GM23338 (cell line): ENCODE data around the gene HINT2. TPM values are rescaled to one million over a fixed set of nuclear protein-coding genes. Genes with fewer than 3 reads are reported as not detected.

Experiments
- ATAC-seq: fragments of 200-7000 bp; cut with Tn5 transposase; 3 replicates; pipeline ENCODE4 v1.9.1; 2020
- DNase-seq: peaks from one replicate; pipeline ENCODE4 v3.0.0-alpha.2; 2015; ENCODE audit warnings: low spot score
- H2AFZ ChIP-seq: fragments of 200-600 bp; sonication (generic); 2 replicates; pipeline ENCODE4 v1.8.0; 2016; ENCODE audit warnings: antibody characterized with exemption, mild to moderate bottlenecking, moderate library complexity
- H3F3A ChIP-seq: fragments of 200-600 bp; sonication (generic); replicated peaks from 2 replicates; pipeline ENCODE4 v1.8.0; 2017; ENCODE audit warnings: antibody characterized with exemption, mixed run types, low read depth
- H3K27ac ChIP-seq: fragments of 200-600 bp; sonication (generic); 2 replicates; pipeline ENCODE4 v1.6.1; 2016; ENCODE audit warnings: low read depth
- H3K27me3 ChIP-seq: fragments of 200-600 bp; sonication (generic); 2 replicates; pipeline ENCODE4 v1.8.0; 2016; ENCODE audit warnings: mild to moderate bottlenecking, mixed run types, moderate library complexity; ENCODE audit not compliant: insufficient read depth
- H3K36me3 ChIP-seq: fragments of 200-600 bp; sonication (generic); 2 replicates; pipeline ENCODE4 v1.8.0; 2016; ENCODE audit warnings: mild to moderate bottlenecking; ENCODE audit not compliant: insufficient read depth
- H3K4me1 ChIP-seq: fragments of 200-600 bp; sonication (generic); 2 replicates; pipeline ENCODE4 v1.8.0; 2016; ENCODE audit warnings: mild to moderate bottlenecking, moderate library complexity; ENCODE audit not compliant: insufficient read depth
- H3K4me2 ChIP-seq: fragments of 200-600 bp; sonication (generic); 2 replicates; pipeline ENCODE4 v1.7.1; 2017; ENCODE audit warnings: mixed run types
- H3K4me3 ChIP-seq: fragments of 200-600 bp; sonication (generic); 2 replicates; pipeline ENCODE4 v1.6.1; 2016; ENCODE audit warnings: mixed run types
- H3K79me2 ChIP-seq: fragments of 200-600 bp; sonication (generic); replicated peaks from 2 replicates; pipeline ENCODE4 v1.8.0; 2017; ENCODE audit warnings: mild to moderate bottlenecking; ENCODE audit not compliant: insufficient read depth
- H3K9me2 ChIP-seq: fragments of 200-600 bp; sonication (generic); 2 replicates; pipeline ENCODE4 v1.8.0; 2017; ENCODE audit not compliant: insufficient read depth
- H4K20me1 ChIP-seq: fragments of 200-600 bp; sonication (generic); replicated peaks from 2 replicates; pipeline ENCODE4 v1.8.0; 2017; ENCODE audit warnings: mild to moderate bottlenecking; ENCODE audit not compliant: insufficient read depth
- H3K27ac Mint-ChIP-seq: 2 replicates; pipeline ENCODE4 v1.8.0; 2020; ENCODE audit warnings: inconsistent platforms, mild to moderate bottlenecking, moderate library complexity, mixed read lengths
- H3K27me3 Mint-ChIP-seq: 3 replicates; pipeline ENCODE4 v1.8.0; 2022; ENCODE audit warnings: low read depth, mild to moderate bottlenecking, moderate library complexity, mixed read lengths, inconsistent platforms; ENCODE audit not compliant: insufficient read depth, poor library complexity
- H3K36me3 Mint-ChIP-seq: 3 replicates; pipeline ENCODE4 v1.8.0; 2021; ENCODE audit warnings: low read depth, mild to moderate bottlenecking, inconsistent platforms, moderate library complexity, mixed read lengths
- H3K4me1 Mint-ChIP-seq: 3 replicates; pipeline ENCODE4 v1.8.0; 2020; ENCODE audit warnings: mild to moderate bottlenecking, inconsistent platforms, mixed read lengths
- H3K4me3 Mint-ChIP-seq: 3 replicates; pipeline ENCODE4 v1.8.0; 2021; ENCODE audit warnings: moderate library complexity, mild to moderate bottlenecking, inconsistent platforms, mixed read lengths
- H3K9me3 Mint-ChIP-seq: 3 replicates; pipeline ENCODE4 v1.8.0; 2020; ENCODE audit warnings: moderate library complexity, mild to moderate bottlenecking, inconsistent platforms, mixed read lengths
- CREB1 ChIP-seq: fragments of 250-450 bp; sonication (Bioruptor Pico); IDR thresholded peaks from 2 replicates; pipeline ENCODE4 v1.5.0; 2020; ENCODE audit warnings: low read depth, mild to moderate bottlenecking, moderate library complexity
- EZH2 ChIP-seq: fragments of 200-600 bp; sonication (generic); IDR thresholded peaks from one replicate; pipeline ENCODE4 v1.8.0; 2017; ENCODE audit warnings: antibody characterized with exemption, mild to moderate bottlenecking, low read depth; ENCODE audit not compliant: unreplicated experiment
- EZH2phosphoT487 ChIP-seq: fragments of 200-600 bp; sonication (generic); IDR thresholded peaks from one replicate; pipeline ENCODE4 v1.8.1; 2018; ENCODE audit warnings: antibody characterized with exemption; ENCODE audit not compliant: unreplicated experiment
- JUNB ChIP-seq: IDR thresholded peaks from one replicate; pipeline ENCODE4 v1.6.1; 2016; ENCODE audit warnings: antibody characterized with exemption; ENCODE audit not compliant: unreplicated experiment
- NANOG ChIP-seq: IDR thresholded peaks from 2 replicates; pipeline ENCODE4 v1.6.1; 2016; ENCODE audit warnings: antibody characterized with exemption, borderline replicate concordance
- POLR2AphosphoS5 ChIP-seq: IDR thresholded peaks from 2 replicates; pipeline ENCODE4 v1.6.1; 2016; ENCODE audit warnings: antibody characterized with exemption, low read depth
- REST ChIP-seq: IDR thresholded peaks from one replicate; pipeline ENCODE4 v1.6.1; 2018; ENCODE audit warnings: antibody characterized with exemption; ENCODE audit not compliant: unreplicated experiment
- STAT1 ChIP-seq: IDR thresholded peaks from one replicate; pipeline ENCODE4 v1.6.1; 2016; ENCODE audit warnings: antibody characterized with exemption; ENCODE audit not compliant: unreplicated experiment
- ZNF114 ChIP-seq: fragments of 250-450 bp; sonication (Bioruptor Pico); IDR thresholded peaks from 2 replicates; pipeline ENCODE4 v1.5.0; 2020; ENCODE audit warnings: mild to moderate bottlenecking, moderate library complexity
- ZNF331 ChIP-seq: fragments of 250-450 bp; sonication (Bioruptor Pico); IDR thresholded peaks from 2 replicates; pipeline ENCODE4 v1.5.0; 2020; ENCODE audit warnings: low read depth, mild to moderate bottlenecking, moderate library complexity
- polyA plus RNA-seq: library from polyadenylated mRNA; unstranded; fragments of >200 nt; fragmentation: Nextera tagmentation; extraction: Ambion mirVana; gene quantifications from 2 replicates; pipeline ENCODE4 v1.2.1, GENCODE V29; 2016
- total RNA-seq: library from RNA; depleted of rRNA; stranded (reverse); fragments of >200 nt; shearing (Covaris generic); gene quantifications from 2 replicates; pipeline ENCODE4 v1.2.3, GENCODE V29; 2014
- TF ChIP-seq, protein P1 (sequence below), 2 experiments: fragments of 200-600 bp in 1 of 2; sonication (generic) in 1 of 2; conservative IDR thresholded peaks; 2 replicates each; pipeline versions ENCODE4 v1.5.1 to v1.6.1; 2016 to 2017; ENCODE audit warnings: antibody characterized with exemption in 2 of 2, low read depth in 2 of 2, mild to moderate bottlenecking in 2 of 2, moderate library complexity in 1 of 2
- TF ChIP-seq, protein P2 (sequence below): fragments of 250-450 bp; sonication (Bioruptor Pico); IDR thresholded peaks from 2 replicates; pipeline ENCODE4 v1.5.0; 2020; ENCODE audit warnings: mild to moderate bottlenecking, moderate library complexity
- TF ChIP-seq, protein P3 (sequence below): IDR thresholded peaks from 2 replicates; pipeline ENCODE4 v1.6.1; 2016; ENCODE audit warnings: antibody characterized with exemption

The HINT2 gene
- total and polyA plus RNA-seq, 2 experiments from 2014 or later = 20.9 to 69.9 TPM

GRCh38 chr9:35795695-35796094 lies 19.1 kb downstream of the HINT2 start:
- ATAC-seq = no peak
- Mint-ChIP-seq H3K4me1 (peaks cover 10% of the 10 kb centered on the region; the same call in 2 of the 3 replicates), H3K4me3 (no peak overlapping the region), H3K36me3 (no peaks in the 10 kb centered on the region; the same call in 2 of the 3 replicates), H3K27me3 (peaks cover 14% of the 10 kb centered on the region), H3K27ac (no peak overlapping the region), H3K9me3 (no peaks in the 10 kb centered on the region)
- H3F3A ChIP-seq = 0 out of 2 replicates have a peak, but pooled peaks cover 3% of the 10 kb centered on the region
- H3K4me3 ChIP-seq = no peak overlapping the region
- no peak overlapping the region for H3K4me2 ChIP-seq
- peaks cover 6% of the 10 kb centered on the region; the same call in 1 of the 2 replicates for H3K4me1 ChIP-seq
- H4K20me1 ChIP-seq = no peaks in the 10 kb centered on the region; the same call in 1 of the 2 replicates
- H3K27me3 ChIP-seq = peaks cover 4% of the 10 kb centered on the region; the same call in 1 of the 2 replicates
- H3K36me3 ChIP-seq = no peaks in the 10 kb centered on the region
- no peak overlapping the region for H2AFZ ChIP-seq
- no peaks in the 10 kb centered on the region for H3K9me2 ChIP-seq
- TF ChIP-seq EZH2phosphoT487 = no peak
- no peak for TF ChIP-seq JUNB
- TF ChIP-seq EZH2 = no peak
- TF ChIP-seq POLR2AphosphoS5 = no peak
- TF ChIP-seq ZNF114 (CRISPR knock-in tag) = no peak
- TF ChIP-seq, protein P1, sequence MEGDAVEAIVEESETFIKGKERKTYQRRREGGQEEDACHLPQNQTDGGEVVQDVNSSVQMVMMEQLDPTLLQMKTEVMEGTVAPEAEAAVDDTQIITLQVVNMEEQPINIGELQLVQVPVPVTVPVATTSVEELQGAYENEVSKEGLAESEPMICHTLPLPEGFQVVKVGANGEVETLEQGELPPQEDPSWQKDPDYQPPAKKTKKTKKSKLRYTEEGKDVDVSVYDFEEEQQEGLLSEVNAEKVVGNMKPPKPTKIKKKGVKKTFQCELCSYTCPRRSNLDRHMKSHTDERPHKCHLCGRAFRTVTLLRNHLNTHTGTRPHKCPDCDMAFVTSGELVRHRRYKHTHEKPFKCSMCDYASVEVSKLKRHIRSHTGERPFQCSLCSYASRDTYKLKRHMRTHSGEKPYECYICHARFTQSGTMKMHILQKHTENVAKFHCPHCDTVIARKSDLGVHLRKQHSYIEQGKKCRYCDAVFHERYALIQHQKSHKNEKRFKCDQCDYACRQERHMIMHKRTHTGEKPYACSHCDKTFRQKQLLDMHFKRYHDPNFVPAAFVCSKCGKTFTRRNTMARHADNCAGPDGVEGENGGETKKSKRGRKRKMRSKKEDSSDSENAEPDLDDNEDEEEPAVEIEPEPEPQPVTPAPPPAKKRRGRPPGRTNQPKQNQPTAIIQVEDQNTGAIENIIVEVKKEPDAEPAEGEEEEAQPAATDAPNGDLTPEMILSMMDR (conservative IDR thresholded peaks at IDR 0.05; ENCODE audit: low read depth in 2 of 2) = no peak
- no peak for TF ChIP-seq CREB1 (CRISPR knock-in tag)
- no peak for TF ChIP-seq NANOG
- TF ChIP-seq ZNF331 = no peak
- TF ChIP-seq, protein P2, sequence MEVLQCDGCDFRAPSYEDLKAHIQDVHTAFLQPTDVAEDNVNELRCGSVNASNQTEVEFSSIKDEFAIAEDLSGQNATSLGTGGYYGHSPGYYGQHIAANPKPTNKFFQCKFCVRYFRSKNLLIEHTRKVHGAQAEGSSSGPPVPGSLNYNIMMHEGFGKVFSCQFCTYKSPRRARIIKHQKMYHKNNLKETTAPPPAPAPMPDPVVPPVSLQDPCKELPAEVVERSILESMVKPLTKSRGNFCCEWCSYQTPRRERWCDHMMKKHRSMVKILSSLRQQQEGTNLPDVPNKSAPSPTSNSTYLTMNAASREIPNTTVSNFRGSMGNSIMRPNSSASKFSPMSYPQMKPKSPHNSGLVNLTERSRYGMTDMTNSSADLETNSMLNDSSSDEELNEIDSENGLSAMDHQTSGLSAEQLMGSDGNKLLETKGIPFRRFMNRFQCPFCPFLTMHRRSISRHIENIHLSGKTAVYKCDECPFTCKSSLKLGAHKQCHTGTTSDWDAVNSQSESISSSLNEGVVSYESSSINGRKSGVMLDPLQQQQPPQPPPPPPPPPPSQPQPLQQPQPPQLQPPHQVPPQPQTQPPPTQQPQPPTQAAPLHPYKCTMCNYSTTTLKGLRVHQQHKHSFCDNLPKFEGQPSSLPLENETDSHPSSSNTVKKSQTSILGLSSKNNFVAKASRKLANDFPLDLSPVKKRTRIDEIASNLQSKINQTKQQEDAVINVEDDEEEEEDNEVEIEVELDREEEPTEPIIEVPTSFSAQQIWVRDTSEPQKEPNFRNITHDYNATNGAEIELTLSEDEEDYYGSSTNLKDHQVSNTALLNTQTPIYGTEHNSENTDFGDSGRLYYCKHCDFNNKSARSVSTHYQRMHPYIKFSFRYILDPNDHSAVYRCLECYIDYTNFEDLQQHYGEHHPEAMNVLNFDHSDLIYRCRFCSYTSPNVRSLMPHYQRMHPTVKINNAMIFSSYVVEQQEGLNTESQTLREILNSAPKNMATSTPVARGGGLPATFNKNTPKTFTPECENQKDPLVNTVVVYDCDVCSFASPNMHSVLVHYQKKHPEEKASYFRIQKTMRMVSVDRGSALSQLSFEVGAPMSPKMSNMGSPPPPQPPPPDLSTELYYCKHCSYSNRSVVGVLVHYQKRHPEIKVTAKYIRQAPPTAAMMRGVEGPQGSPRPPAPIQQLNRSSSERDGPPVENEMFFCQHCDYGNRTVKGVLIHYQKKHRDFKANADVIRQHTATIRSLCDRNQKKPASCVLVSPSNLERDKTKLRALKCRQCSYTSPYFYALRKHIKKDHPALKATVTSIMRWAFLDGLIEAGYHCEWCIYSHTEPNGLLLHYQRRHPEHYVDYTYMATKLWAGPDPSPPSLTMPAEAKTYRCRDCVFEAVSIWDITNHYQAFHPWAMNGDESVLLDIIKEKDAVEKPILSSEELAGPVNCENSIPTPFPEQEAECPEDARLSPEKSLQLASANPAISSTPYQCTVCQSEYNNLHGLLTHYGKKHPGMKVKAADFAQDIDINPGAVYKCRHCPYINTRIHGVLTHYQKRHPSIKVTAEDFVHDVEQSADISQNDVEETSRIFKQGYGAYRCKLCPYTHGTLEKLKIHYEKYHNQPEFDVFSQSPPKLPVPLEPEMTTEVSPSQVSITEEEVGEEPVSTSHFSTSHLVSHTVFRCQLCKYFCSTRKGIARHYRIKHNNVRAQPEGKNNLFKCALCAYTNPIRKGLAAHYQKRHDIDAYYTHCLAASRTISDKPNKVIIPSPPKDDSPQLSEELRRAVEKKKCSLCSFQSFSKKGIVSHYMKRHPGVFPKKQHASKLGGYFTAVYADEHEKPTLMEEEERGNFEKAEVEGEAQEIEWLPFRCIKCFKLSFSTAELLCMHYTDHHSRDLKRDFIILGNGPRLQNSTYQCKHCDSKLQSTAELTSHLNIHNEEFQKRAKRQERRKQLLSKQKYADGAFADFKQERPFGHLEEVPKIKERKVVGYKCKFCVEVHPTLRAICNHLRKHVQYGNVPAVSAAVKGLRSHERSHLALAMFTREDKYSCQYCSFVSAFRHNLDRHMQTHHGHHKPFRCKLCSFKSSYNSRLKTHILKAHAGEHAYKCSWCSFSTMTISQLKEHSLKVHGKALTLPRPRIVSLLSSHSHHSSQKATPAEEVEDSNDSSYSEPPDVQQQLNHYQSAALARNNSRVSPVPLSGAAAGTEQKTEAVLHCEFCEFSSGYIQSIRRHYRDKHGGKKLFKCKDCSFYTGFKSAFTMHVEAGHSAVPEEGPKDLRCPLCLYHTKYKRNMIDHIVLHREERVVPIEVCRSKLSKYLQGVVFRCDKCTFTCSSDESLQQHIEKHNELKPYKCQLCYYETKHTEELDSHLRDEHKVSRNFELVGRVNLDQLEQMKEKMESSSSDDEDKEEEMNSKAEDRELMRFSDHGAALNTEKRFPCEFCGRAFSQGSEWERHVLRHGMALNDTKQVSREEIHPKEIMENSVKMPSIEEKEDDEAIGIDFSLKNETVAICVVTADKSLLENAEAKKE = no peak
- no peak for TF ChIP-seq STAT1
- TF ChIP-seq, protein P3, sequence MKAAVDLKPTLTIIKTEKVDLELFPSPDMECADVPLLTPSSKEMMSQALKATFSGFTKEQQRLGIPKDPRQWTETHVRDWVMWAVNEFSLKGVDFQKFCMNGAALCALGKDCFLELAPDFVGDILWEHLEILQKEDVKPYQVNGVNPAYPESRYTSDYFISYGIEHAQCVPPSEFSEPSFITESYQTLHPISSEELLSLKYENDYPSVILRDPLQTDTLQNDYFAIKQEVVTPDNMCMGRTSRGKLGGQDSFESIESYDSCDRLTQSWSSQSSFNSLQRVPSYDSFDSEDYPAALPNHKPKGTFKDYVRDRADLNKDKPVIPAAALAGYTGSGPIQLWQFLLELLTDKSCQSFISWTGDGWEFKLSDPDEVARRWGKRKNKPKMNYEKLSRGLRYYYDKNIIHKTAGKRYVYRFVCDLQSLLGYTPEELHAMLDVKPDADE = no peak
- TF ChIP-seq REST = no peak
- H3K27ac ChIP-seq = no peak overlapping the region
- no peak for DNase-seq
- H3K79me2 ChIP-seq = no peaks in the 10 kb centered on the region
